Stomach (tissue), 9 donors: Measurements from ENCODE around the gene BRD9. TPM values are rescaled to one million over a fixed set of nuclear protein-coding genes. Genes with fewer than 3 reads are reported as not detected.

Experiments used
- DNase-seq, 2 donors: peaks; one replicate each; pipeline versions ENCODE4 v3.0.0 to v3.0.0-alpha.2; 2013 to 2019
- H3K27ac ChIP-seq, 5 donors: fragments of 200-600 bp in 4 of 5; sonication (generic) in 4 of 5; one replicate each; pipeline ENCODE4 v1.5.1; 2013 to 2019; ENCODE audit warnings: mild to moderate bottlenecking in 1 of 5, moderate library complexity in 1 of 5
- H3K27me3 ChIP-seq, 3 donors: fragments of 200-600 bp; sonication (generic); one replicate each; pipeline ENCODE4 v1.5.1; 2017 to 2019; ENCODE audit warnings: mixed run types in 1 of 3
- H3K36me3 ChIP-seq, 4 donors: fragments of 200-600 bp; sonication (generic); 1 replicate in 3 of 4; 2 replicates in 1 of 4; pipeline ENCODE4 v1.5.1; 2016 to 2019
- H3K4me1 ChIP-seq, 4 donors: fragments of 200-600 bp; sonication (generic); one replicate each; pipeline ENCODE4 v1.5.1; 2016 to 2019
- H3K4me3 ChIP-seq, 4 donors: fragments of 200-600 bp; sonication (generic) in 3 of 4; one replicate each; pipeline ENCODE4 v1.5.1; 2016 to 2019; ENCODE audit warnings: mild to moderate bottlenecking in 1 of 4
- H3K9me3 ChIP-seq, 4 donors: fragments of 200-600 bp; sonication (generic); one replicate each; pipeline ENCODE4 v1.5.1; 2016 to 2019
- EP300 ChIP-seq: sonication (generic); formaldehyde crosslinking; IDR thresholded peaks from one replicate; pipeline ENCODE4 v1.6.1; 2017; ENCODE audit warnings: antibody characterized with exemption
- POLR2A ChIP-seq, 4 donors: fragments of 450-650 bp; IDR thresholded peaks; one replicate each; pipeline ENCODE4 v1.6.1; 2016; ENCODE audit warnings: antibody characterized with exemption in 4 of 4, control low read depth in 2 of 4, mild to moderate bottlenecking in 1 of 4, moderate library complexity in 1 of 4
- POLR2AphosphoS5 ChIP-seq, 3 donors: sonication (generic); formaldehyde crosslinking; IDR thresholded peaks; one replicate each; pipeline ENCODE4 v1.6.1; 2016; ENCODE audit warnings: antibody characterized with exemption in 3 of 3
- WGBS, 5 donors: extraction: QIAGEN DNeasy Blood & Tissue Kit in 3 of 5; methylation state at CpG; one replicate each; pipeline versions ENCODE4 v1.1.5 to v1.1.7; 2013 to 2018; 5-methylcytosine and 5-hydroxymethylcytosine counted together
- intact Hi-C: fragments of 100-400 bp; cut with DNase I; formaldehyde crosslinking; loops from one replicate; pipeline ENCODE4 v1.15.1; 2023; ENCODE audit warnings: low total_unique reads
- polyA plus RNA-seq, 3 donors: library from polyadenylated mRNA; stranded (reverse); fragments of 200-250 nt; gene quantifications; one replicate each; pipeline ENCODE4 v1.2.3, GENCODE V29; 2013
- total RNA-seq, 5 donors: library from RNA; depleted of rRNA; stranded (reverse); fragments of >200 nt; gene quantifications; one replicate each; pipeline versions ENCODE4 v1.1.0 to v1.2.3, GENCODE V29; 2014 to 2016
- TF ChIP-seq, protein P1 (sequence below), 7 experiments: fragments of 450-650 bp in 4 of 7; fragments of 200-600 bp in 3 of 7; sonication (generic) in 3 of 7; IDR thresholded peaks; one replicate each; pipeline ENCODE4 v1.5.1; 2016 to 2019; ENCODE audit warnings: antibody characterized with exemption in 7 of 7, control low read depth in 2 of 7, mild to moderate bottlenecking in 1 of 7
- donor health status: healthy with polysubstance abuse.
- donor health status: Bipolar disorder and iron deficiency.
- donor health status: healthy.

BRD9 gene
- total and polyA plus RNA-seq, 8 donors = 16.2 to 152 (median 40.0) TPM

- DNase-seq = no peak
- peaks cover 0 to under 1% (median 0%) of the 10 kb centered on the region in 4 donors for H3K4me1 ChIP-seq
- 91 to 94% (median 93%) methylated on average over 18 of the region's 18 CpGs for WGBS, 5 donors
- H3K27me3 ChIP-seq = no peaks in the 10 kb centered on the region
- no peaks in the 10 kb centered on the region for H3K9me3 ChIP-seq
- H3K27ac ChIP-seq = no peak overlapping the region
- no peak for TF ChIP-seq POLR2AphosphoS5 (IDR thresholded peaks at IDR 0.05)
- TF ChIP-seq, protein P1, sequence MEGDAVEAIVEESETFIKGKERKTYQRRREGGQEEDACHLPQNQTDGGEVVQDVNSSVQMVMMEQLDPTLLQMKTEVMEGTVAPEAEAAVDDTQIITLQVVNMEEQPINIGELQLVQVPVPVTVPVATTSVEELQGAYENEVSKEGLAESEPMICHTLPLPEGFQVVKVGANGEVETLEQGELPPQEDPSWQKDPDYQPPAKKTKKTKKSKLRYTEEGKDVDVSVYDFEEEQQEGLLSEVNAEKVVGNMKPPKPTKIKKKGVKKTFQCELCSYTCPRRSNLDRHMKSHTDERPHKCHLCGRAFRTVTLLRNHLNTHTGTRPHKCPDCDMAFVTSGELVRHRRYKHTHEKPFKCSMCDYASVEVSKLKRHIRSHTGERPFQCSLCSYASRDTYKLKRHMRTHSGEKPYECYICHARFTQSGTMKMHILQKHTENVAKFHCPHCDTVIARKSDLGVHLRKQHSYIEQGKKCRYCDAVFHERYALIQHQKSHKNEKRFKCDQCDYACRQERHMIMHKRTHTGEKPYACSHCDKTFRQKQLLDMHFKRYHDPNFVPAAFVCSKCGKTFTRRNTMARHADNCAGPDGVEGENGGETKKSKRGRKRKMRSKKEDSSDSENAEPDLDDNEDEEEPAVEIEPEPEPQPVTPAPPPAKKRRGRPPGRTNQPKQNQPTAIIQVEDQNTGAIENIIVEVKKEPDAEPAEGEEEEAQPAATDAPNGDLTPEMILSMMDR (IDR thresholded peaks at IDR 0.05) = no peak
- no peak for TF ChIP-seq POLR2A (IDR thresholded peaks at IDR 0.05)
- TF ChIP-seq EP300 = no peak
- no peak overlapping the region for H3K4me3 ChIP-seq
- peaks cover 75 to 98% (median 98%) of the 10 kb centered on the region in 4 donors for H3K36me3 ChIP-seq
- intact Hi-C loops = no loop called here
Measured at GRCh38 chr5:885127-885442, 7.5 kb downstream of the BRD9 start.

DNA sequence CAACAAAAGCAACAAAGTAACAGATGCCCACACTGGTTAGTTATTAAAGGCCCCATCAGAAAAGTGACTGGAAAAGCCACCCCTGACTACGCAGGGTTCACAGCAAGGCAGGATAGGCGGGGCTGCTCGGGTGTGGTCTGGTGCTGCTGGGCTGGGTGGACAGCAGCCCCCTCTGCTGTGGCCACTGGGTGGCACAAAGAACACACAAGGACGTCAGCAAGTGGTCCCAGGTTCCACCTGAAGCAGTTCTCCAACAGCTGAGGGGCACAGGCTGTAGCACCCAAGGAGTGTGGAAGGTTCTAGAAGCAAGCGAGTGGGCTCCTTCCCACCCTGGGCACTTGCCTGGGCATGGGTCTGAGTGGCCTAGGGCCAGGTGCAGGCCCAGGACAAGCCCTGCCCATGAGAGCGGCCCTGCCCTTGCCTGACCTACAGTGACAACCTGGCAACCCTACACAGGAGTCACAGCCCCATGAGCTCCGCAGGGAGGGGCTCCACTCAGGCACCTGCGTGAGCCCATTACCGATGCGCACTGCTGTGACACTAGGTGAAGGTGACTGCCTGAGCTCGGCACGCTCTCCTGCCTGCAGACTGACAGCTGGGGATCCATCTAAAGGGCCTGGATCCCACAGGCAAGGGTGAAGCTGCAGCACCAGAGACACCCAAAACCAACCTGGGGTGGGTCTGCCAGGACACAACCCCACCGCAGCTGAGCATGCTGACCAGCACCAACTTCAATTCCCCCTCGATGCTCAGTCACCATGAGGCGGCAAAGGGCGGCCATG, 8.1 kb downstream of the BRD9 start:
- TF ChIP-seq POLR2AphosphoS5 (IDR thresholded peaks at IDR 0.05) (no peak), POLR2A (IDR thresholded peaks at IDR 0.05) (no peak)
- TF ChIP-seq, protein P1 (IDR thresholded peaks at IDR 0.05) = no peak
- H3K36me3 ChIP-seq = peaks cover 70 to 93% (median 93%) of the 10 kb centered on the region in 4 donors
- intact Hi-C loops = no loop called here

GRCh38 chr5:883475-884181, 9.0 kb downstream of the BRD9 start:
- TF ChIP-seq POLR2A (IDR thresholded peaks at IDR 0.05) = no peak
- no peak for TF ChIP-seq EP300
- TF ChIP-seq, protein P1 (IDR thresholded peaks at IDR 0.05) = no peak
- no peak for TF ChIP-seq POLR2AphosphoS5 (IDR thresholded peaks at IDR 0.05)
- no peaks in the 10 kb centered on the region for H3K27me3 ChIP-seq
- DNase-seq = no peak
- intact Hi-C loops = no loop called here
- H3K27ac ChIP-seq = no peak overlapping the region
- H3K36me3 ChIP-seq = peaks cover 63 to 84% (median 84%) of the 10 kb centered on the region in 4 donors
- no peaks in the 10 kb centered on the region for H3K9me3 ChIP-seq
- no peak overlapping the region for H3K4me3 ChIP-seq
- no peaks in the 10 kb centered on the region for H3K4me1 ChIP-seq
- WGBS, 5 donors = 90 to 96% (median 95%) methylated on average over 21 to 29 of the region's 29 CpGs

More for the DNA sequence above, 8.1 kb downstream of the BRD9 start:
- Histone ChIP-seq H3K27ac (no peak overlapping the region), H3K9me3 (no peaks in the 10 kb centered on the region), H3K4me3 (no peak overlapping the region), H3K27me3 (no peaks in the 10 kb centered on the region), H3K4me1 (no peaks in the 10 kb centered on the region)
- 84 to 90% (median 87%) methylated on average over 15 to 16 of the region's 16 CpGs for WGBS, 5 donors
- DNase-seq = peak in 1 of 2 donors; percentile 28

DNA sequence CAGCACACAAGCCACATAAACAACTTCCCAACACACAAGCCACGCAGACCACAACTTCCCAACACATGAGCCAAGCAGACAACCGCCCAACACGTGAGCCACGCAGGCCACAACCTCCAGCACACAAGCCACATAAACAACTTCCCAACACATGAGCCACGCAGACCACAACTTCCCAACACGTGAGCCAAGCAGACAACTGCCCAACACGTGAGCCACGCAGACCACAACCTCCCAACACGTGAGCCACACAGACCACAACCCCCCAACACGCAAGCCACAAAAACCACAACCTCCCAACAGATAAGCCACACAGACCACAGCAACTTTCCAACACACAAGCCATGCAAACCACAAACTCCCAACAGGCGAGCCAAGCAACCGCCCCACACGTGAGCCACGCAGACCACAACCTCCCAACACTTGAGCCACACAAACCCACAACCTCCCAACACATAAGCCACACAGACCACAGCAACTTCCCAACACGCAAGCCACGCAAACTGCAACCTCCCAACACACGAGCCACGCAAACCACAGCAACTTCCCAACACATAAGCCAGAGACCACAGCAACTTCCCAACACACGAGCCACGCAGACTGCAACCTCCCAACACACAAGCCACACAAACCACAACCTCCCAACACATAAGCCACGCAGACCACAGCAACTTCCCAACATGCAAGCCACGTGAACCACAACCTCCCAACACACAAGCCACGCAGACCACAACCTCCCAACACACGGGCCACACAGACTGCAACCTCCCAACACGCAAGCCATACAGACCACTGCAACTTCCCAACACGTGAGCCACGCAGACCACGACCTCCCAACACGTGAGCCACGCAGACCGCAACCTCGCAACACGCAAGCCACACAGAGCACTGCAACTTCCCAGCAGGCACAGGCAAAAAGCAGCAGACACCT, 10.1 kb downstream of the BRD9 start:
- Histone ChIP-seq H3K27me3 (no peaks in the 10 kb centered on the region), H3K9me3 (no peaks in the 10 kb centered on the region), H3K4me3 (no peak overlapping the region), H3K4me1 (no peaks in the 10 kb centered on the region), H3K27ac (no peak overlapping the region), H3K36me3 (peaks cover 61 to 82% (median 81%) of the 10 kb centered on the region in 4 donors)
- 89 to 92% (median 92%) methylated on average over 33 of the region's 33 CpGs for WGBS, 5 donors
- TF ChIP-seq POLR2A (IDR thresholded peaks at IDR 0.05) (no peak), EP300 (no peak), POLR2AphosphoS5 (IDR thresholded peaks at IDR 0.05) (no peak)
- TF ChIP-seq, protein P1 (IDR thresholded peaks at IDR 0.05) = no peak
- intact Hi-C loops = no loop called here
- DNase-seq = no peak
